ENCODE data around the gene RGL1.

- TF ChIP-seq CTCF (IDR thresholded peaks at IDR 0.05) (no peak), POLR2A (IDR thresholded peaks at IDR 0.05) (no peak)
These were observed 16.5 kb downstream of the RGL1 start for GRCh38 chr1:183821309-183821888.
